Measurements from ENCODE around the gene KRCC1.

KRCC1 gene

GRCh38 chr2:88027697-88028389 is 27.7 kb downstream of the KRCC1 start:
- Histone ChIP-seq H3K4me2 (ENCODE audit: low read length) (no peak overlapping the region), H3K4me1 (ENCODE audit: control insufficient read depth, low read length) (no peaks in the 10 kb centered on the region), H3K27me3 (ENCODE audit: control insufficient read depth, low read length) (no peaks in the 10 kb centered on the region), H3K36me3 (ENCODE audit: control insufficient read depth, low read length) (peaks cover 34% of the 10 kb centered on the region), H3F3A (ENCODE audit: control insufficient read depth, insufficient read depth) (0 out of 2 replicates have a peak, but pooled peaks cover 8% of the 10 kb centered on the region), H3K79me2 (ENCODE audit: control insufficient read depth, low read length) (no peaks in the 10 kb centered on the region), H4K20me1 (ENCODE audit: control insufficient read depth, insufficient read depth, low read depth, low read length) (no peaks in the 10 kb centered on the region), H3K27ac (ENCODE audit: low read depth, low read length) (no peak overlapping the region), H3K9me3 (ENCODE audit: control insufficient read depth, insufficient read depth, low read length) (no peaks in the 10 kb centered on the region), H3K4me3 (ENCODE audit: low read length) (no peak overlapping the region), H3K9me2 (replicated peaks; ENCODE audit: control insufficient read depth, low read length) (no peaks in the 10 kb centered on the region)
- no peak for TF ChIP-seq EZH2phosphoT487 (IDR thresholded peaks at IDR 0.05; ENCODE audit: borderline replicate concordance, low read length)
- TF ChIP-seq CTCF (IDR thresholded peaks at IDR 0.05; ENCODE audit: low read depth, low read length, poor library complexity, severe bottlenecking), result no peak

DNA sequence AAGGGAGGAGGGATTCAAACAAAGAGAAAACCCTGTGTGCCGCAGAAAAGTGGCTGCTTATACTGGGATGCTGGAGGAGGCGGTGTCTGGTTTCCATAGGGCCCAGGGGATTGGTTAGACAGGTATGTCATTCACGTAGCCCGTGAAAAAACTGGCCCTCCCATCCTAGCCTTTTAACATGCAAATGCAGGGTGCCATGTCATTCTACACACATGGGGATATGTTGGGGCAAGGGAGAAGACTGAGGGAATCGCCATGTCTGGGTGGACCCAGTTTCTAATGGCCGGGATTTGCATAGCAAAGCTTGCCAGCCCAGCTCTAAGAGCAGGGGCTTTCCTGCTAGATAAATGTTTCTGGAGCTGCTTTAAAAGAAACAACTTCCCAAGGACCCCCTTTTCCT is 31.1 kb downstream of the KRCC1 start:
- Histone ChIP-seq H3F3A (ENCODE audit: control insufficient read depth, insufficient read depth) (0 out of 2 replicates have a peak, but pooled peaks cover 8% of the 10 kb centered on the region), H3K36me3 (ENCODE audit: control insufficient read depth, low read length) (peaks cover 23% of the 10 kb centered on the region), H3K4me2 (ENCODE audit: low read length) (no peak overlapping the region), H4K20me1 (ENCODE audit: control insufficient read depth, insufficient read depth, low read depth, low read length) (no peaks in the 10 kb centered on the region), H3K9me3 (ENCODE audit: control insufficient read depth, insufficient read depth, low read length) (peaks cover 5% of the 10 kb centered on the region; the same call in 1 of the 2 replicates), H3K4me1 (ENCODE audit: control insufficient read depth, low read length) (no peaks in the 10 kb centered on the region), H3K9me2 (replicated peaks; ENCODE audit: control insufficient read depth, low read length) (no peaks in the 10 kb centered on the region), H3K27ac (ENCODE audit: low read depth, low read length) (no peak overlapping the region), H3K79me2 (ENCODE audit: control insufficient read depth, low read length) (no peaks in the 10 kb centered on the region), H3K4me3 (ENCODE audit: low read length) (no peak overlapping the region), H3K27me3 (ENCODE audit: control insufficient read depth, low read length) (no peaks in the 10 kb centered on the region)
- no peak for TF ChIP-seq EZH2phosphoT487 (IDR thresholded peaks at IDR 0.05; ENCODE audit: borderline replicate concordance, low read length)
- TF ChIP-seq CTCF (IDR thresholded peaks at IDR 0.05; ENCODE audit: low read depth, low read length, poor library complexity, severe bottlenecking), result no peak

GRCh38 chr2:88022669-88022921 is 33.0 kb downstream of the KRCC1 start:
- no peaks in the 10 kb centered on the region for H4K20me1 ChIP-seq (ENCODE audit: control insufficient read depth, insufficient read depth, low read depth, low read length)
- peaks cover 2% of the 10 kb centered on the region; the same call in 1 of the 2 replicates for H3K79me2 ChIP-seq (ENCODE audit: control insufficient read depth, low read length)
- H3K4me1 ChIP-seq (ENCODE audit: control insufficient read depth, low read length), result peaks cover 3% of the 10 kb centered on the region
- H3K9me3 ChIP-seq (ENCODE audit: control insufficient read depth, insufficient read depth, low read length), result peaks cover 15% of the 10 kb centered on the region
- no peak overlapping the region for H3K27ac ChIP-seq (ENCODE audit: low read depth, low read length)
- H3K4me2 ChIP-seq (ENCODE audit: low read length), result no peak overlapping the region
- TF ChIP-seq CTCF (IDR thresholded peaks at IDR 0.05; ENCODE audit: low read depth, low read length, poor library complexity, severe bottlenecking) (no peak), EZH2phosphoT487 (IDR thresholded peaks at IDR 0.05; ENCODE audit: borderline replicate concordance, low read length) (no peak)
- H3K4me3 ChIP-seq (ENCODE audit: low read length), result no peak overlapping the region
- H3F3A ChIP-seq (ENCODE audit: control insufficient read depth, insufficient read depth), result 0 out of 2 replicates have a peak, but pooled peaks cover 5% of the 10 kb centered on the region
- H3K27me3 ChIP-seq (ENCODE audit: control insufficient read depth, low read length), result no peaks in the 10 kb centered on the region
- peaks cover 7% of the 10 kb centered on the region for H3K36me3 ChIP-seq (ENCODE audit: control insufficient read depth, low read length)
- H3K9me2 ChIP-seq (replicated peaks; ENCODE audit: control insufficient read depth, low read length), result no peaks in the 10 kb centered on the region
